Psoas muscle (tissue), 8 donors: ENCODE measurements around the gene FXYD2. TPM values are rescaled to one million over a fixed set of nuclear protein-coding genes. Genes with fewer than 3 reads are reported as not detected.

ENCODE experiments used
- ATAC-seq, 4 donors: fragments of 200-7000 bp; cut with Tn5 transposase; one replicate each; pipeline ENCODE4 v1.9.1; 2020; ENCODE audit warnings: moderate library complexity in 3 of 4, mild to moderate bottlenecking in 2 of 4
- DNase-seq, 2 donors: peaks; one replicate each; pipeline ENCODE4 v3.0.0-alpha.2; 2020
- H3K27ac ChIP-seq: fragments of 200-600 bp; one replicate; pipeline ENCODE4 v1.8.0; 2022
- H3K27me3 ChIP-seq, 3 donors: fragments of 200-600 bp in 1 of 3; one replicate each; pipeline versions ENCODE4 v1.6.1 to v1.8.0; 2013 to 2022; ENCODE audit warnings: low read length in 2 of 3, mild to moderate bottlenecking in 2 of 3, moderate library complexity in 1 of 3; ENCODE audit not compliant: insufficient read depth in 3 of 3
- H3K36me3 ChIP-seq, 2 donors: fragments of 200-600 bp in 1 of 2; one replicate each; pipeline versions ENCODE4 v1.6.1 to v1.8.0; 2013 to 2022; ENCODE audit warnings: low read depth in 1 of 2, mild to moderate bottlenecking in 1 of 2, moderate library complexity in 1 of 2; ENCODE audit not compliant: insufficient read depth in 1 of 2
- H3K4me1 ChIP-seq: fragments of 200-600 bp; one replicate; pipeline ENCODE4 v1.8.0; 2022
- H3K4me3 ChIP-seq: fragments of 200-600 bp; one replicate; pipeline ENCODE4 v1.8.0; 2022; ENCODE audit warnings: mild to moderate bottlenecking
- H3K9me3 ChIP-seq: fragments of 200-600 bp; one replicate; pipeline ENCODE4 v1.8.0; 2022
- WGBS, 3 donors: extraction: QIAGEN DNeasy Blood & Tissue Kit; methylation state at CpG; one replicate each; pipeline versions ENCODE4 v1.1.6 to v1.1.7; 2013; 5-methylcytosine and 5-hydroxymethylcytosine counted together
- intact Hi-C, 2 donors: fragments of 100-400 bp; cut with DNase I; formaldehyde crosslinking; loops; one replicate each; pipeline versions ENCODE4 v1.11.0 to v1.14.2; 2022
- polyA plus RNA-seq, 3 donors: library from polyadenylated mRNA; stranded (reverse); fragments of 200-250 nt; gene quantifications; one replicate each; pipeline ENCODE4 v1.2.3, GENCODE V29; 2013
- total RNA-seq, 4 donors: library from RNA; stranded (reverse); fragmentation: NEBNext Ultra II Directional in 2 of 4; extraction: Animal tissue kit (Norgen Biotek cat#: 25700) in 2 of 4; gene quantifications; one replicate each; pipeline versions ENCODE4 v1.2.1 to v1.2.4, GENCODE V29; 2021 to 2023
- TF ChIP-seq, protein P1 (sequence below): fragments of 200-600 bp; IDR thresholded peaks from one replicate; pipeline ENCODE4 v1.8.0; 2022; ENCODE audit warnings: antibody characterized with exemption
- donor health status: healthy with polysubstance abuse.
- donor health status: DM: no; HTN: no; CAD: no; lungs with moderate emphysema.
- donor health status: Bipolar disorder and iron deficiency.
- donor health status: healthy.
- donor health status: DM: yes; HTN: yes; CAD: no.
- donor health status: DM: no; HTN: no; CAD: no.
- donor health status: DM: no; HTN: no; CAD: no.
- donor health status: DM: yes; HTN: yes; CAD: no.

Gene FXYD2
- total and polyA plus RNA-seq, 7 donors: 0.17 to 0.69 (median 0.42) TPM; not detected in 2

GRCh38 chr11:117871784-117872183 is 47.2 kb upstream of the FXYD2 start:
- no peaks in the 10 kb centered on the region for H3K4me1 ChIP-seq
- 82 to 84% (median 83%) methylated on average over 5 of the region's 5 CpGs for WGBS, 3 donors
- no peak for DNase-seq
- H3K27ac ChIP-seq: no peak overlapping the region
- no peaks in the 10 kb centered on the region for H3K36me3 ChIP-seq
- H3K27me3 ChIP-seq: peaks cover 0 to 55% (median 22%) of the 10 kb centered on the region in 3 donors
- TF ChIP-seq, protein P1, sequence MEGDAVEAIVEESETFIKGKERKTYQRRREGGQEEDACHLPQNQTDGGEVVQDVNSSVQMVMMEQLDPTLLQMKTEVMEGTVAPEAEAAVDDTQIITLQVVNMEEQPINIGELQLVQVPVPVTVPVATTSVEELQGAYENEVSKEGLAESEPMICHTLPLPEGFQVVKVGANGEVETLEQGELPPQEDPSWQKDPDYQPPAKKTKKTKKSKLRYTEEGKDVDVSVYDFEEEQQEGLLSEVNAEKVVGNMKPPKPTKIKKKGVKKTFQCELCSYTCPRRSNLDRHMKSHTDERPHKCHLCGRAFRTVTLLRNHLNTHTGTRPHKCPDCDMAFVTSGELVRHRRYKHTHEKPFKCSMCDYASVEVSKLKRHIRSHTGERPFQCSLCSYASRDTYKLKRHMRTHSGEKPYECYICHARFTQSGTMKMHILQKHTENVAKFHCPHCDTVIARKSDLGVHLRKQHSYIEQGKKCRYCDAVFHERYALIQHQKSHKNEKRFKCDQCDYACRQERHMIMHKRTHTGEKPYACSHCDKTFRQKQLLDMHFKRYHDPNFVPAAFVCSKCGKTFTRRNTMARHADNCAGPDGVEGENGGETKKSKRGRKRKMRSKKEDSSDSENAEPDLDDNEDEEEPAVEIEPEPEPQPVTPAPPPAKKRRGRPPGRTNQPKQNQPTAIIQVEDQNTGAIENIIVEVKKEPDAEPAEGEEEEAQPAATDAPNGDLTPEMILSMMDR: no peak
- intact Hi-C loops: no loop called here
- no peaks in the 10 kb centered on the region for H3K9me3 ChIP-seq
- ATAC-seq: no peak
- no peak overlapping the region for H3K4me3 ChIP-seq

DNA sequence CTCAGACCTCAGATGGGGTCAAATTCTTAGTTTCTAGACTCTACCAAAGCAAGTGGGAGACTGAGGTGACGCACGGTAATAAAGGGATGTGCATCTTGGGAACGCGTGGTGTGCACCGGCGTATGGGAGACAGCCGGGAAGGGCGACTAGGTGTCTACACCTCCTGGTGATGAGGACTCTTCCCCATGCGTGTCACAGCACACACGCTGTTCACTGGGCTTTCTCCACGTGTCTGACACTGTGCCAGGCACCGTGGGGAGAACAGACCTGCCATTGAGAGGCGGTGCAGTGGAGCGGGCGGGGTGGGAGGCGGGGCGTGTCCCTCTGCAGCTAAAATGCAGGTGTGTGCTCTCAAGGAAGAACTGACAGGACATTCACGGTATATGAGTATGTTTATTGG is 46.6 kb upstream of the FXYD2 start:
- Histone ChIP-seq H3K36me3 (no peaks in the 10 kb centered on the region), H3K4me1 (no peaks in the 10 kb centered on the region), H3K27ac (no peak overlapping the region), H3K9me3 (no peaks in the 10 kb centered on the region), H3K27me3 (peaks cover 0 to 52% (median 20%) of the 10 kb centered on the region in 3 donors), H3K4me3 (no peak overlapping the region)
- TF ChIP-seq, protein P1: no peak
- no peak for DNase-seq
- ATAC-seq: no peak
- 80 to 84% (median 82%) methylated on average over 18 of the region's 18 CpGs for WGBS, 3 donors
- intact Hi-C loops: no loop called here

GRCh38 chr11:117870103-117870952 is 45.8 kb upstream of the FXYD2 start:
- peaks cover 0 to 50% (median 16%) of the 10 kb centered on the region in 3 donors for H3K27me3 ChIP-seq
- no peak for ATAC-seq
- H3K27ac ChIP-seq: no peak overlapping the region
- WGBS, 3 donors: 62 to 69% (median 68%) methylated on average over 9 of the region's 9 CpGs
- H3K4me1 ChIP-seq: no peaks in the 10 kb centered on the region
- H3K9me3 ChIP-seq: no peaks in the 10 kb centered on the region
- TF ChIP-seq, protein P1: no peak
- intact Hi-C loops: no loop called here
- no peak overlapping the region for H3K4me3 ChIP-seq
- no peak for DNase-seq
- H3K36me3 ChIP-seq: no peaks in the 10 kb centered on the region

DNA sequence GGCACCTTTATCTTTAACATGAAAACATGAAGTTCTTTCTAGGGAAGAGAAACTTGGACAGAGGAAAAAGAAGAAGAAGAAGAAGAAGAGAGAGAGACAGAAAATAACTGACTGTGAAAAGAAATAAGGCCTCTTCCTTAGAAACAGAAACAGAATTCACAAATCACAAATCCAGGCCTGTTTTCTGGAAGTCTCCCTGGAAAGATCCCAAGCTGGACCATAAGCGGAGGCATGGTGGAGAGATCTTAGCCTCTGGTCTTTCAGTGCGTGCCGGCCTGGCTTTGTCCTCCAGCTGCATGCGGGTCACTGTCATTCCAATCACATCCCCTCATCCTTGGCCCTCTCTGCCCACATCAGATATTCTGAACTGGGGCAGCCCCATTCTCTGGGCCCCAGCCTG is 45.1 kb upstream of the FXYD2 start:
- no peak overlapping the region for H3K4me3 ChIP-seq
- H3K36me3 ChIP-seq: no peaks in the 10 kb centered on the region
- no peak overlapping the region for H3K27ac ChIP-seq
- 41 to 45% (median 42%) methylated on average over 4 of the region's 4 CpGs for WGBS, 3 donors
- intact Hi-C loops: no loop called here
- no peaks in the 10 kb centered on the region for H3K9me3 ChIP-seq
- H3K27me3 ChIP-seq: peaks cover 0 to 43% (median 9%) of the 10 kb centered on the region in 3 donors
- DNase-seq (no peak), ATAC-seq (no peak)
- H3K4me1 ChIP-seq: no peaks in the 10 kb centered on the region
- TF ChIP-seq, protein P1: no peak
